Measurements from ENCODE around the gene HORMAD2.

Gene HORMAD2

DNA sequence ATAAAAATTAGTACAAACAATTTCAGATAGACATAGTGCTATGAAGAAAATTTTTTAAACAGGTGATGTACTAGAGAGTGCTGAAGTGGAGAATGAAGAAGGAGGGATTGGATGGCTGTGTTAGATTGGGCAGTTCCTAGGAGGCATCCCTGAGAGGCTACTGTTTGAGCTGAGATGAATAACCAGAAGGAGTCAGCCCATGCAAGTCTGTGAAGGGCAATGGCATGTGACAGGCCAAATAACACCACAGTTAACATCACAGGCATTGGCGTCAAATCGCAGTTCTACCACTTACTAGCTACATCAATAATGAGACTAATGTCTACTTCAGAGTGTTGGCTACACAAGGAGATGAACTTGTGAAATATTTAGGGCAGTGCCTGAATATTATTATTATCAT lies 35.4 kb downstream of the HORMAD2 start:
- DNase-seq, result no peak

DNA sequence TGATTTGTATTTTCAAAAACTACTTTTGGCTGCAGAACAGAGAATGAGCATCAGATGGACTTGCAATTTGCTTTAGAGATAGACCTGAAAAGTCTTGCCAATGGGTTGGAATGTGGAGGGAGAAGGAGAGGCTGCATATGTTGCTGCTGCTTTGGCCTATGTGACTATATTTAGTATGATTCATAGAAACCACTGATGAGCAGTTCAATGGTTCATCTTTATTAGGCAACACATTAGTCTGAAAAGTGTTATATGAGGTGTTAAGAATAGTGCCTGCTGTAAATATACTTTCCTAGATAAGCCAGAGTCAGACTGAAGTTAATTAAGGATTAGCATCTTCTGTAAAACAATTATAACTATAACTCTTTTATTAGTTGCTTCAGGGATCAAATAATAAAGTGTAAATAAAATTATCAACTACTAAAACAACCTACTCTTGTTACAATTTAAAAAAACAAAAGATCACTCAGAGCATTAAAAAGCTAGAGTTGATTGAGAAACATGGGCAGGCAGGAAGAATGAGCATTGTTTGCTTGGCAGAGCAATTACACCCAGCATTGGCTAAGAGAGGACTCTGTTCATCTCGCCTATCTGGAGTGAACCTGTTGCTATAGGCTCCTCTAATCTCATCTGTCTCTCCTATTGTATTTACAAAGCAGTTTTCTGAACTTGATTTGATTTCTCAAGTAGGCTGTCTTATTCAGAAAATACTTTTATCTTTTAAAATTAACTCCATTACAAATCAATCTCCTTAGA lies 36.3 kb downstream of the HORMAD2 start:
- DNase-seq, result no peak

DNA sequence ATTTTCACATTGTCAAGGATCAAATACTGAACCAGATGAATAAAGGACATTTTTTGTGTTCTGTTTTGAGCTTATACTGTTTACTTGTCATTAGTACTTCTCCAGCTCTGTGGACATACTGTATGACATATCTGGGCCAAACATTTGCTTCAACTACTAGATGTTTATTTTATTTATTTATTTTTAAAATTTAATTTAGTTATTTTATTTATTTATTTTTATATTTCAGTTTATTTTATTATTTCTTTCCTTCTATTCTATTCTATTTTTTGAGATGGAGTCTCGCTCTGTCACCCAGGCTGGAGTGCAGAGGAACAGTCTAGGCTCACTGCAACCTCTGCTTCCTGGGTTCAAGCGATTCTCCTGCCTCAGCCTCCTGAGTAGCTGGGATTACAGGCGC lies 37.0 kb downstream of the HORMAD2 start:
- no peak for DNase-seq

DNA sequence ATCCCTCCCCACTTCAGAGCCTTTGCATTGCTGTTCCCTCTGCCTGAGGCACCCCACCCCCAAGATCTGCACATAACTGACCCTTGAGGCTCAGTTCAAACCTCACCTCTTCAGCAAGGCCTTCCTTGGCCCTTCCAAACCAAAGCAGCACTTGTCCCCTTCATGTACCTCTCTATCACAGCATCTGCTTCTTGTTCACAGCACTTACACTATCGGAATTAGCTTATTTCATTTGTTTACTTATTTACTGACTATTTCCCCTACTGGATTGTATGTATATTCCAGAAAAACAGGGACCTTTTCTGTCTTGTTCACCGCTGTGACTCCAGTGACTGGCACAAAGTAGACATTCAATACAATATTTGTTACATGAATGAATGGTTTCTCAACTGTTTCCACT lies 38.0 kb downstream of the HORMAD2 start:
- DNase-seq, result no peak

DNA sequence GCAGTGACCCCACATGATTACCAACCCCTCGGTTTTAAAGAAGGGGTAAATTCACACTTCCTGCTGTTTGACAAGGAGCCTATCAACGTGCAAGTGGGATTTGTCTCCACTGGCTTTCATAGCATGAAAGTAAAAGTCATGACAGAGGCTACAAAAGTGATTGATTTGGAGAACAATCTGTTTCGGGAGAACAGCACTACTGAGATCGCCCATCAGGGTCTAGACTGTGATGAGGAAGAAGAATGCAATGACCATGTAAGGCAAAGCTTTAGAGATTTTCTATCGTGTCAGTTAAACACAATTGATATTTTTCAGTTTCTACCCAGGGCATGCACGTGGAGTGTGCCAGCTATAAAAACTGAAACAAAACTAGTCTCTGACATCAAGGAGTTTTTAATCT lies 41.7 kb downstream of the HORMAD2 start:
- no peak for DNase-seq

DNA sequence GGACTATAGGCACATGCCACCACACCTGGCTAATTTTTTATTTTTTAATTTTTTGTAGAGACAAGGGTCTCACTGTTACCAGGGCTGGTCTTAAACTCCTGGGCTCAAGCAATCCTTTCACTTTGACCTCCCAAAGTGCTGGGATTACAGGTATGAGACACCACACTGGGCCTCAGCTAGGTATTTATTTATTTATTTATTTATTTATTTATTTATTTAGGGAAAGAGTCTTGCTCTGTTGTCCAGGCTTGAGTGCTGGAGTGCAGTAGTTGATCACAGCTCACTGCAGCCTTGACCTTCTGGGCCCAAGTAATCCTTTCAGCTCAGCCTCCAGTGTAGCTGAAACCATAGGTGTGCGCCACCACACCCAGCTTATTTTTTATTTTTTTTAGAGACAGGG lies 43.2 kb downstream of the HORMAD2 start:
- DNase-seq, result no peak

DNA sequence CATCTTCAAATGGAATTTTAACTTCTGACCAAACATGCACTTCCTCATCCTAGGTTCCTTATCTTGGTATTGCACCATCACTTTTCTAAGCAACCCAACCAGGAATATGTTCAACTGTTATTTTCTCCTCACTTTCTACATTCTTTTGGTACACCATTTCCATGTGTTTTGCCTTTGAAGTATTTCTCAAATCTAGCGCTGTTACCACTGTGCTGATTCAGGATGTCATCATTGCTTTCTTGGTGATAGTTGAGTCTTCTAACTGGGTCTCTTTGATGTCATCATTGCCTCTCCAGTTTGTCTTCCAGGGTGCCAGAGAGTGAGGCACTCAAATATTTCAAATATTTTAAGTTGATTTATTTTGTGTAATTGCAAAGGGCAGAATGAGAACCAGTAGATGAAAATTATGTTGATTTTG lies 47.5 kb downstream of the HORMAD2 start:
- DNase-seq, result no peak

DNA sequence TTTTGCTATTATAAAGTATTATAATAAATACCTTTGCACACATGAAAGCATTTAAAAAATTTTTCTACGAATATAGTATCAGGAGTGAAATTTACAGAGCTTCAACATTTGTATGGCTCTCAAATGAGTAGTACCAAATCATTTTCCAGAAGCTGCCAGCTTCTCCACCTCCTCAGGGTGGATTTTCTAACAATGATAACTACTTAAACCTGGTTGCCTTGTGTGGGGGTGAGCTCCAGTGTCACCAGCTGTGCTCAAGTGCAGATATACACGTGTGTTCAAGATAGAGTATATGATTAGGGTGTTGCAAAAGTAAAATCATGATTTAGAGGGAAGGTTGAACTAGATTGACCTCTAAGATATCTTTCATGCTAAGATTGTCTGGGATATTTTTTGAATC lies 48.2 kb downstream of the HORMAD2 start:
- DNase-seq, result no peak

DNA sequence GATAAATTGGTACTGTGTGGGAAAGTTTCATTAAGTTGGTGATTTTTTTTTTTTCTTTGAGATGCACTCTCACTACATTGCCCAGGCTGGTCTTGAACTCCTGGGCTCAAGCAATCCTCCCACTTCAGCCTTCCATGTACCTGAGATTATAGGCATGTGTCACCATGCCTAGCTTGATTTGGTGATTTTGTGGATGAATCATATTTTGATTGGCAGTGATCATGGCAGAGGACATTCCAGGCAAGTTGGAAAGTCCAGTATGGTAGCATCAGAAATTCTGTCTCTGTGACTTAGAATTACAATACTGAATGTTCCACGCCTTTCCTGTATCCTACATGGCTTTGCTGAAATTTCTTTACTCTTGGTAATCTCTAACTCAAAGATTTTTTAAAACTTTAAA lies 49.4 kb downstream of the HORMAD2 start:
- DNase-seq, result no peak

DNA sequence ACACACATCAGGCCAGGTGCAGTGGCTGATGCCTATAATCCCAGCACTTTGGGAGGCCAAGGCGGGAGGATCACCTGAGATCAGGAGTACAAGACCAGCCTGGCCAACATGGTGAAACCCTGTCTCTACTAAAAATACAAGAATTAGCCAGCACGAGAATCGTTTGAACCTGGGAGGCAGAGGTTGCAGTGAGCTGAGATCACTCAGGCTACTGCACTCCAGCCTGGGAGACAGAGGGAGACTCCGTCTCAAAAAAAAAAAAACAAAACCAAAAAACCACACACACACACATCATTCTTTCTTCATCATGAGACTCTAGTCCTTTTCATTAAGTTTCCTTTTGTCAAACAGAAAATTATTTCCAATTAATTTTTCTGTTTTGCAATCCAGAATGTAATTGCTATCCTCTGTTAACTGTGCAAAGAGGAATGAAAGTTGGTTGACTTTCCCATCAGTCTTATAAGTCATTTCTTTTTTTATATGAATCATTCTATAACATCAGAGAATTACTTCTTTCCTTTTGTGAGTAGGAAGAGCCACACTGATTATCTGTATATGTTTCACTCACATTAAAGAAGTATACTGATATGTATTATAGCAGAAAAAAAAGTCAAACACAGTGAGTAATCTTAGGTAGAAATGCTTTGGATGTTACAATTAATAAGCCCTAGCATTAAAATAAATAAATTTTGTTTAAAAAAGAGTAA lies 52.2 kb downstream of the HORMAD2 start:
- no peak for DNase-seq

DNA sequence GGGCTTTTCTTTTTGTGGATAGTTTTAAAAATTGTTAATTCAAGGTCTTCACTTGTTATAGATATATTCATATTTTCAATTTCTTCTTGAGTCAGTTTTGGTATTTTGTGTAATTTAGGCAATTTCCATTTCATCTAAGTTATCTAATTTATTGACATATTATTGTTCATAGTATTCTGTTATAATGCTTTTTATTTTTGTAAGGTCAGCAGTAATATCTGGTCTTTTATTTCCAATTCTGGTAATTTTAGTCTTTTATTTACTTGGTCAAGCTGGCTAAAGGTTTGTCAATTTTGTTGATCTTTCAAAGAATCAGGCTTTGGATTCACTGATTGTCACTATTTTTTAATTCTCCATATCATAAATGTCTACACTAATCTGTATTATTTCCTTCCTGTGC lies 60.1 kb downstream of the HORMAD2 start:
- DNase-seq, result no peak

DNA sequence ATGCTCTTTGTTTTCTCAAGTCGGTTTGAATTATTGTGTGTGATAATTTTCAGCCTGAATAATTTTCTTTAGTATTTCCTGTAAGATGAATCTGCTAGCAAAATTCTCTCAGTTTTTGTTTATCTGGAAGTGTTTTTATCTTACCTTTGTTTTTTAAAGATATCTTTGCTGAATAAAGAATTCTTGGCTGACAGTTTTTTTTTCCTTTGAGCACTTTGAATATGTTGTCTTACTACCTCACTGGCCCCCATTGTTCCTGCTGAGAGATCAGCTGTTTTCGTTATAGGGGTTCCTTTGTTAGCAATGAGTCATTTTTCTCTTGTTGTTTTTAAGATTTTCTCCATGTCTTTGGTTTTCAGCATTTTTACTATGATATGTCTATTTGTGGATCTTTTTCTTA lies 63.0 kb downstream of the HORMAD2 start:
- DNase-seq, result no peak

DNA sequence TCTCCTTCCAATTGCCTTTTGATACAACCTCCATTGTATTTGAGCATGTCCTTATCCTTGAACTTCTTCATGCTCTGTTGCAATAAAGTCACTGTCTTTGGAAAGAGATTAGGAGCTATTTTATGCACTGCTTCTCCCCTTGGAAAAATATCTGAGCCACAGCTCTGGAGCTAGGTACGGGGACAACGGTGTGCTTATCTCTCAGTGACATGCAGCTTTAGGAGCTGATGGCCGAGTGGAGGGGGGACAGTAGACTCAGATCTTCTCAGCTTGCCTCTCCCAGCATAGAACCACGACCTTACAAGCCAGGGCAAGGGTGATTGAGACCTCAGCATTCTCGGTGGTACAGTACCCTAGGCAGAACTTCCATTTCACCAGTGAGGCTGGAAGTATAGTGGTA lies 64.1 kb downstream of the HORMAD2 start:
- DNase-seq, result no peak

DNA sequence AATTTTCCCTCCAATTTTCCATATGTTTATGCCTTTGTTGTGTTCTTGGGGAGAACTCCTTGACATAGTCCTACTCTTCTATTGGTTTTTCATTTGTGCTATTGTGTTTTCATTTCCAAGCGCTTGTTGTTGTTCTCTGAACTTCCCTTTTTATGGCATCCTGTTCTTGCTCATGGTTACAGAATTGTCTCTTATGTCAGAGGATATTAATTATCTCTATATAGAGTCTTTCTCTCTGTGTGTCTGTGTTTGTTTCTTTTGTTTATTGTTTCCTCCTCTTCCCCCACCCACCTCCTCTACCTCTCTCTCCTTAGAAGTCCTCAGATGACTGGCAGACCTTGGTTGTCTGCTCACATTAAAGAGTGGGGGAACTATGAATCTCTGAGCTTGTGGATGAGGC lies 69.9 kb downstream of the HORMAD2 start:
- no peak for DNase-seq

DNA sequence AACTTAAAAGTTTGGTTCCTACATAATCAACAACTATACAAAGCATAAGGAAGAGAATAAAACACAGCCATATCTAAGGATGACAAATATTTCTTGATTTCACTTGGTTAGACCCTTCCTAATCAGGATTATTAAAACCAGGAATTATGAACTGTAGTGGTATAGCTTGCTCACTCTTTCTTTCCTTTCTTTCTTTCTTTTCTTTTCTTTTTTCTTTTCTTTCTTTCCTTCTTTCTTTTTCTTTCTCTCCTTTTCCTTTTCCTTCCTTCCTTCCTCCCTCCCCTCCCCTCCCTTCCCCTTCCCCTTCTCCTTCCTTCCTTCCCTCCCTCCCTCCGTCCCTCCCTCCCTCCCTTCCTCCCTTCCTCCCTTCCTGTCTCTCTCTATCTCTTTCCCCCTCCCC lies 78.0 kb downstream of the HORMAD2 start:
- DNase-seq, result no peak

DNA sequence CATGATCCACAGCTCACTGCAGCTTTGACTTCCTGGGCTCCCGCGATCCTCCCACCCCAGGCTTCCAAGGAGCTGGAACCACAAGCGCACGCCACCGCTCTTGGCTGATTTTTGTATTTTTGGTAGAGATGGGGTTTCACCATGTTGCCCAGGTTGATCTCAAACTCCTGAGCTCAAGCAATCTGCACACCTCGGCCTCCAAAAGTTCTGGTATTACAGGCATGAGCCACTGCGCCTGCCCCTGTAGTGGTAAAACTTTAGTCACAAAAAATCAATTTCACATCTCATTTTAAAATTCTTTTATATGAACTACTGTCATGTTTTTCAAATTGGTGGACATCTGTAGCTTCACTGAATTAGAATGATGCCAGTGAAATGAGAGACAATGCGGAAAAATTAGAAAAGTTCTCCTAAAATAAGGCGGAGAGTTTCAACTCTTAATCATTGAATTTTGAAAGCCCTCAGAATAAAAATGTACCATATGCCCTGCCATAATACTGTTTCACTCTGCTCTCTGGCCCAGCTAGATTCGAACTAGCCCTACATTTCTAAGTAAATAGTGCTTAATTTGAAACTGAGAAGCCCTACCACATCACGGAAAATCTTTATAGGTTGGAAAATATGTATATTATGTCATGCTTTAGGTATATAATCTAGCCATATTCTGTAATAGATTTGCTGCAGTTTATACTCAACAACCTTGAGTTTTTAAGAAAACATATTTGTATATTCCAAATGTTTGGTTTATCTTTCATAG lies 78.7 kb downstream of the HORMAD2 start:
- no peak for DNase-seq

DNA sequence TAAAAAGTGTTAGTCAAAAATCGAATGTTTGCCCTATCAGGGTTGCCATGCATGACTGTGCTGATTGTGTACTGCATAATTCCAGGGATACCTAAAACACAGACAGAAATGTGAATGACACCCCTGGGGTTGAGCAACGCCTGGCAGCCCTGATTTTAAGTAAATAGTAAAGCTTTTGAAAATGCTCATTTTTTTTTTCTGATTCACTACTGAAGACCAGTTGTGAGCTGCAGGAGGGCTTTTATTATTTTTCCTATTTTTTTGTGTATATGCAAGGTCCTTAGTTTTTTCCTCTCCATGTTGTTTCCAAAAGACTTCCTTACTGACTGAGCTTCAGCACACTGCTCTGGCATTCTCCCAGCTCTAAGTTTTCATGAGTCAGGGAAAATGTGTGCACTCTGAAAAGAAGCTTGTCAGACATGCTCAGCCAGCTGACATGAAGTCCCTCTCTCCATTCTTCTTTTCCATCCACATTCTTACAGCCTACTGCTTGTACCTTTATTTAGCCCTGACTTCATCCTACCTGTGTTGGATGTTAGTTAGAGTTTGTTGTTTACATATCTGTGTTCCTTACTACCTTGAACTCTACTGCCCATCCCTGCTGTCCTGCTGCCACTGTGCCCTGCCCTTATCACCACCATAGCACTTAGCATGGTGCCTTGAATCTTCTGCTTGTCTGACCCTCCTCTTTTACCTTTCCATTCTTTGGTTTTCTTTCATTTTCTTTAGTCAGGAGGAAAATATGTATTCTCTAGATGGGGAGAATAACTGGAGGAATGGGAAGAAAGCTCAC lies 79.5 kb downstream of the HORMAD2 start:
- DNase-seq, result no peak

DNA sequence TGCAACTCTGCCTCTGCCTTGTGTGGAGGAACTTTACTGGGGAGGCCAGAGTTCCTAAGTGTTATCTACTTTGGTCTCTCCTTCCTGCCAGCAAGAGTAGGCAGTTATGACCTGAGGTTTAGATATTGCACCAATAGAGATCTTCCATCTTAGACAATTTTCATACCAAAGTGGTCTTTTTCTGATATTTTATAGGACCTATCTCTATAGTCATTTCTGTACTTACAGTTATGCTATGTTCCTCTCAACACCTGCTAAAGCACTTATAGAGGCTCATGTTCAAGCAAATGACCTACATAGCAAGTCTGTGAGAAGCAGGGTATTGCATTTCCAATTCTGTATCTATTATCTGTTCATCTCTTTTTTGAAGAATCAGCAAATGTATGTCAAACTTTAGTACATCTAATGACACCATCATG lies 80.8 kb downstream of the HORMAD2 start:
- DNase-seq, result no peak

DNA sequence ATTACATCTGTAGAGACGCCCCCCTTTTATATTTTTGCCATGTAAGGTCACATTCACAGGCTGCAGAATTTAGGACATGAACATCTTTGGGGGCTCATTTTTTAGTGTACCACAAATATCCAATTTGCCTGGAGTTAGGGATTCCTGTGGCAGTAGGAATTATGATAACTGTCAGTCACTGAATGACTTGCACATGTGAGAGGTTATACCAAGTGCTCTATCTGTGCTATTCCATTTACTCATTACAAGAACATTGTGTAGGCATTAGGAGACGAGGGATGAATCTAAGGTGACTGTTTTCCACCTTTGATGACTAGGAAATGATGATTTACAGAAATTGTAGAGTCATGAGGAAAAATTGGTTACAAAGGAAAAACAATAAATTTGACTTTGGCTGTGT lies 87.0 kb downstream of the HORMAD2 start:
- no peak for DNase-seq

DNA sequence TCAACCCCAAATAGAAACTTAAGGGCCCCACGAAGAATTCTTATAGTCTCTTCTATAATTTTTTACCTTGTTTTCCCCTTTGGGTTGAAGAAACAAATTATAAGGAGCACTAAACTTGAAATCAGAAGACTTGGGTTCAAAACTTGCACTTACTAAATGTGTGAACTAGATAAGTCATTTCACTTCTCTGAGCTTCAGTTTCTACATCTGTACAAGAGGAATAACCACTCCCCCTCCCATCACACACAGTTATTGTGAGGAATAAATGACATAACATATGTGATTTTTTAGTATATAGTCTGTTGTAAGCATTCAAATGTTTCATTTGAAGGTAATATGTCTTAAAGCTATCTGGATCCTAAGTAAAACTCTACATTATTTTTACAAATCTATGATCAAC lies 87.5 kb downstream of the HORMAD2 start:
- no peak for DNase-seq

DNA sequence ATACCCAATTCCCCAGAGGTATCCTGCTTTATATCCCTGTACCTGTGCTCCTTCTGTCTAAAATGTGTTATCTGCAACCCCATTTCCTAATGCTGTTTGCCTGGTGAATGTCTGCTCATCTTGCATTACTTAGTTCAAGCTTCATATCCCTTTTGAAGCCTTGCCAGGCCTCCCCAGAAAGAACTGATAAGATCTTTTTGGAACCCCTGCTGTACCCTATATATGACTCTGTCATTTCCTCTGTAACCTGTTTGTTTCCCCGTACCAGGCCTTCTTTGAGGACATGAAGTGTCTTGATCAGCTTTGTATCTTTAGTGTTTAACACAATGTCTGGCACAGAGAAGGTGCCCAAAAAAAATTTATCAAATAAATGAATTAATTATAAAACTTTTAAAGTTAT lies 88.7 kb downstream of the HORMAD2 start:
- DNase-seq, result peak in 3 of 6 experiments; percentile 51 to 64 (median 53)

DNA sequence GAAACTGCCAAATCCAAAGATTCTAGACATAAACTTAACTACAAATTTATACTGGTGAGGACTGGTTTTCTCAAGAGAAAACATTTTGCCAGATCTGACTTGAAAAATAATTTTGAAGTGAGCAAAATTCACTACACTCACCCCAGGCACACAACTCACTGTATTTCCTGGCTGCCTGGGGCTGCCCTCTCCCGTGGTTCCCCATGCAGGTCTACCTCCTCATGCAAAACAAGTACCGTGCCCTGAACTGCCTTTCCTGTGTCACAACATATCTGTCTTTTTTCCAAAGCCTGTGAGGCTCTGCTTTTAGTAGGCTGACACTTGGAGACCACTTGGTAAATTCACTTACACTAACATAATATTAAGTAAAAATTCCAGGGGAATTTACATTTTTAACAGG lies 89.9 kb downstream of the HORMAD2 start:
- DNase-seq, result peak in 1 of 6 experiments; percentile 3

DNA sequence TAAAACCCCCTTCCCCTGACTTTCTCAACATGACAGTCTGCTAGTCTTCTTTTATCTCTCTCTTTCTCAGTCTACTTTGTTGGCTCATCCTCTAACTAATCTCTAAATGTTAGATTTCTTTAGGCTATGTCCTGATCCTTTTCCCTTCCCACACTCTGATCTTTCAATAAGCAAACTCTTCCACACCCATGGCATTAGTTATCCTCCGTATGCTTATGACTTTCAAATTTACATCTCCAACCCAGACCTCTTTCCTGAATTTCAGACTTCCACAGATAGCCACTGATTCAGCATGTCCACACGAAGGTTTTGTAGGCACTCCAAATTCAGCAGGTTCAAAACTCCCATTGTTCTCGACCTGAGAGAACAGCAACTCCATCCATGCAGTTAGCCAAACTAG lies 90.7 kb downstream of the HORMAD2 start:
- no peak for DNase-seq

Measured in stimulated activated naive CD4-positive, alpha-beta T cell (primary cell).